Sigmoid colon (tissue), 4 donors: ENCODE results near the gene RECK.
"Not testable (repeated sequence)": the region's sequence is repeated elsewhere in the genome, so short reads cannot be mapped to it uniquely, and the experiment has no call there.

ENCODE experiments used
- POLR2AphosphoS5 ChIP-seq, 4 donors: sonication (generic); formaldehyde crosslinking; IDR thresholded peaks; one replicate each; pipeline ENCODE4 v1.6.1; 2017; ENCODE audit warnings: antibody characterized with exemption in 4 of 4
- TF ChIP-seq, protein P1 (sequence below), 4 experiments: fragments of 450-650 bp in 3 of 4; fragments of 200-600 bp in 1 of 4; IDR thresholded peaks; one replicate each; pipeline ENCODE4 v1.5.1; 2016 to 2019; ENCODE audit warnings: antibody characterized with exemption in 4 of 4, mild to moderate bottlenecking in 3 of 4, moderate library complexity in 2 of 4

DNA sequence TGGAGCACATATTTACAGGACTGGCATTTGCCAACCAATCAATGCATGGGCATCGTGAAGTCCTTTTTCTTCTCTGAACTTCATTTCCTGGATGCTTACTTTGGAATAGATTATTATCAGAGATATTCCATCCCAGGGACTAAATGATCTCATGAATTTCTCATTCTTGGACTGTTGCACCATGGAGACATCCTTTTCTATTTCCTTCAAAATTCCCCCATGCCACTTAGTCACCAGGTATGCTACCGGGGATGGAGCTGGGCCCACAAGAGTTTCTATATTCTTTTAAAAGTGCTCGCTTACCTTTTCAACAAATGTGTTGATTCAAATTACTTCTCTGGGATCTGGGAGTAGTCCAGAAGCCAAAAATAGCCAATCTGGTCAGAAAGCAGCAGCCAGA lies 43.6 kb upstream of the RECK start:
- TF ChIP-seq, protein P1, sequence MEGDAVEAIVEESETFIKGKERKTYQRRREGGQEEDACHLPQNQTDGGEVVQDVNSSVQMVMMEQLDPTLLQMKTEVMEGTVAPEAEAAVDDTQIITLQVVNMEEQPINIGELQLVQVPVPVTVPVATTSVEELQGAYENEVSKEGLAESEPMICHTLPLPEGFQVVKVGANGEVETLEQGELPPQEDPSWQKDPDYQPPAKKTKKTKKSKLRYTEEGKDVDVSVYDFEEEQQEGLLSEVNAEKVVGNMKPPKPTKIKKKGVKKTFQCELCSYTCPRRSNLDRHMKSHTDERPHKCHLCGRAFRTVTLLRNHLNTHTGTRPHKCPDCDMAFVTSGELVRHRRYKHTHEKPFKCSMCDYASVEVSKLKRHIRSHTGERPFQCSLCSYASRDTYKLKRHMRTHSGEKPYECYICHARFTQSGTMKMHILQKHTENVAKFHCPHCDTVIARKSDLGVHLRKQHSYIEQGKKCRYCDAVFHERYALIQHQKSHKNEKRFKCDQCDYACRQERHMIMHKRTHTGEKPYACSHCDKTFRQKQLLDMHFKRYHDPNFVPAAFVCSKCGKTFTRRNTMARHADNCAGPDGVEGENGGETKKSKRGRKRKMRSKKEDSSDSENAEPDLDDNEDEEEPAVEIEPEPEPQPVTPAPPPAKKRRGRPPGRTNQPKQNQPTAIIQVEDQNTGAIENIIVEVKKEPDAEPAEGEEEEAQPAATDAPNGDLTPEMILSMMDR (IDR thresholded peaks at IDR 0.05): not testable (repeated sequence)
- not testable (repeated sequence) for TF ChIP-seq POLR2AphosphoS5 (IDR thresholded peaks at IDR 0.05)
